Measurements from ENCODE around the gene OPTC. TPM values are rescaled to one million over a fixed set of nuclear protein-coding genes. Genes with fewer than 3 reads are reported as not detected.
"Not testable (repeated sequence)": the region's sequence is repeated elsewhere in the genome, so short reads cannot be mapped to it uniquely, and the experiment has no call there.

Gene OPTC
- polyA plus RNA-seq, 2 of the 4 experiments (the other 2 are of a cell fraction) = not detected

DNA sequence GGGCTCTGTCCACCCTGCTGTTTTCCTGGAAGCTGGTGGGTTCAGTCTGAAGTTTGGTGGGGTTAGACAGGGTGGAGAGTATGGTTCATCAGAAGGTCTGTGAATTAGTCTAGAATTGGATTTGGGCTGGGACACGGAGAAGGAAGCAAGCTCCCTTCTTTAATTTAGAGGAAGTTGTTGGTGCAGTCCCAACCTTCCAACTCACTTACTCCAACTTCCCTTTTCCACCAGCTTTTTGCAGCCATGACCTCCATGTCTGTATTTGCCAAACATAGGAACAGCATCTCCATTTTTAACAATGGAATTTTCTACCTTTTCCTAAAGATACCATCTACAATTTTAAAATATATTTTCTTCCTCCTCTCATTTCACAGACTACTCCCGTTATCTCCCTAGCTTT, 46.8 kb upstream of the OPTC start (continued):
- TF ChIP-seq, protein P1, sequence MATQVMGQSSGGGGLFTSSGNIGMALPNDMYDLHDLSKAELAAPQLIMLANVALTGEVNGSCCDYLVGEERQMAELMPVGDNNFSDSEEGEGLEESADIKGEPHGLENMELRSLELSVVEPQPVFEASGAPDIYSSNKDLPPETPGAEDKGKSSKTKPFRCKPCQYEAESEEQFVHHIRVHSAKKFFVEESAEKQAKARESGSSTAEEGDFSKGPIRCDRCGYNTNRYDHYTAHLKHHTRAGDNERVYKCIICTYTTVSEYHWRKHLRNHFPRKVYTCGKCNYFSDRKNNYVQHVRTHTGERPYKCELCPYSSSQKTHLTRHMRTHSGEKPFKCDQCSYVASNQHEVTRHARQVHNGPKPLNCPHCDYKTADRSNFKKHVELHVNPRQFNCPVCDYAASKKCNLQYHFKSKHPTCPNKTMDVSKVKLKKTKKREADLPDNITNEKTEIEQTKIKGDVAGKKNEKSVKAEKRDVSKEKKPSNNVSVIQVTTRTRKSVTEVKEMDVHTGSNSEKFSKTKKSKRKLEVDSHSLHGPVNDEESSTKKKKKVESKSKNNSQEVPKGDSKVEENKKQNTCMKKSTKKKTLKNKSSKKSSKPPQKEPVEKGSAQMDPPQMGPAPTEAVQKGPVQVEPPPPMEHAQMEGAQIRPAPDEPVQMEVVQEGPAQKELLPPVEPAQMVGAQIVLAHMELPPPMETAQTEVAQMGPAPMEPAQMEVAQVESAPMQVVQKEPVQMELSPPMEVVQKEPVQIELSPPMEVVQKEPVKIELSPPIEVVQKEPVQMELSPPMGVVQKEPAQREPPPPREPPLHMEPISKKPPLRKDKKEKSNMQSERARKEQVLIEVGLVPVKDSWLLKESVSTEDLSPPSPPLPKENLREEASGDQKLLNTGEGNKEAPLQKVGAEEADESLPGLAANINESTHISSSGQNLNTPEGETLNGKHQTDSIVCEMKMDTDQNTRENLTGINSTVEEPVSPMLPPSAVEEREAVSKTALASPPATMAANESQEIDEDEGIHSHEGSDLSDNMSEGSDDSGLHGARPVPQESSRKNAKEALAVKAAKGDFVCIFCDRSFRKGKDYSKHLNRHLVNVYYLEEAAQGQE (IDR thresholded peaks at IDR 0.05) = no peak
- TF ChIP-seq FOSL2 (IDR thresholded peaks at IDR 0.05) = no peak
- no peak for TF ChIP-seq FOSL2 (CRISPR knock-in tag; IDR thresholded peaks at IDR 0.05)
- no peak for TF ChIP-seq PHF8 (IDR thresholded peaks at IDR 0.05; ENCODE audit: borderline replicate concordance, low read depth)
- TF ChIP-seq, protein P2, sequence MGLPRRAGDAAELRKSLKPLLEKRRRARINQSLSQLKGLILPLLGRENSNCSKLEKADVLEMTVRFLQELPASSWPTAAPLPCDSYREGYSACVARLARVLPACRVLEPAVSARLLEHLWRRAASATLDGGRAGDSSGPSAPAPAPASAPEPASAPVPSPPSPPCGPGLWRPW (IDR thresholded peaks at IDR 0.05) = no peak

DNA sequence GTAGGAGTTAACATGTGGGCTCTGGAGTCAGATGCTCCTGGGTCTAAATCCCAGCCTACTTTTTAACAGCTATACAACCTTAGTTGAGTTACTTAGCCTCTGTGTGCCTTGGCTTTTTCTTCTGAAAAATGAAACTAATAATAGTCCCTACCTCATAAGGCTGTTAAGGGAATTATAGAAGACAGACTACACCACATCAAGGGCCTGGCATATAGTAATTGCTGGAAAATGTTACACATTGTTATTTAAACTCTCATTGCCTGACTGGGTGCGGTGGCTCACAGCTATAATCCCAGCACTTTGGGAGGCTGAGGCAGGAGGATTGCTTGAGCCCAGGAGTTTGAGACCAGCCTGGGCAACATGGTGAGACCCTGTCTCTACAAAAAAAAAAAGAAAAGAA, 46.4 kb upstream of the OPTC start:
- not testable (repeated sequence) for FAIRE-seq

DNA sequence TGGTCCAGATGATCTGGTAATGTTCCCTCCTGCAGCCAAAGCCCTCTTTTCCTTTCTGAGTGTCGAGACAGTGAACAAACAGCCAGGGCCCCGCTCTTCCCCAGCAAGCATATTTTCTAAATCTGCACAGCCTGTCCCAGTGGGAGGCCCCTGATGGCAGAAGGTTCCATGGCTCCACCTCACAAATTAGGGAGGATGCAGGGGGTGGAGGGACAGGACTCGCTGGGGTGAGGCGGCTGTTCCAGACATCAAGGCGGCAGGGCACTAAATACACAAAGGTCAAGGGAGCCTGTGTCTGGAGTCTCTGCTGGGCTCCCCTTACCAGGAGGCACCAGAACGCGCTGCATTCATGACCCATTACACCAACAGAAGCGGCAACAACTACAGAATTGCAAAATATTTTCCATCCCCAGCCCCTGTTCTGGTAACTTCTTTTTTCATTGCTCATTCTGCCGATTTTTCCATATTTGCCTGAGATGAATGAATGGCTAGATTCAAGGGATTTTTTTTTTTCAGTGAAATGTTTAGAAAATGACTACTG, 45.4 kb upstream of the OPTC start:
- peaks cover 12% of the 10 kb centered on the region; the same call in 2 of the 3 replicates for H3K9me3 ChIP-seq
- ChIA-PET POLR2A (no interaction called here), CTCF (no interaction called here)
- no peak overlapping the region for H3K27ac ChIP-seq
- 37% methylated on average over 9 of the region's 9 CpGs for WGBS (ENCODE audit: missing lambda C conversion rate)
- FAIRE-seq = no peak
- no peak for DNase-seq (ENCODE audit: low read depth in 1 of 2, low spot score in 1 of 2)
- ATAC-seq = no peak
- no peak overlapping the region for H3K4me3 ChIP-seq
- no peak overlapping the region for H3K4me2 ChIP-seq
- no peak for TF ChIP-seq NPAS2 (CRISPR knock-in tag; IDR thresholded peaks at IDR 0.05; ENCODE audit: borderline replicate concordance)
- TF ChIP-seq, protein P3, sequence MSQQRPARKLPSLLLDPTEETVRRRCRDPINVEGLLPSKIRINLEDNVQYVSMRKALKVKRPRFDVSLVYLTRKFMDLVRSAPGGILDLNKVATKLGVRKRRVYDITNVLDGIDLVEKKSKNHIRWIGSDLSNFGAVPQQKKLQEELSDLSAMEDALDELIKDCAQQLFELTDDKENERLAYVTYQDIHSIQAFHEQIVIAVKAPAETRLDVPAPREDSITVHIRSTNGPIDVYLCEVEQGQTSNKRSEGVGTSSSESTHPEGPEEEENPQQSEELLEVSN (IDR thresholded peaks at IDR 0.05; ENCODE audit: borderline replicate concordance, low read depth) = no peak
- TF ChIP-seq FOSB (CRISPR knock-in tag; IDR thresholded peaks at IDR 0.05) = no peak
- TF ChIP-seq JUN (IDR thresholded peaks at IDR 0.05) = no peak
- TF ChIP-seq RARB (CRISPR knock-in tag; IDR thresholded peaks at IDR 0.05) = no peak
- no peak for TF ChIP-seq POLR2A (IDR thresholded peaks at IDR 0.05; ENCODE audit: low read length)
- no peak for TF ChIP-seq HDAC2 (IDR thresholded peaks at IDR 0.05)
- TF ChIP-seq NR3C1 (IDR thresholded peaks at IDR 0.05) = no peak
- no peak for TF ChIP-seq FOSL2 (IDR thresholded peaks at IDR 0.05)
- no peak for TF ChIP-seq FOSL2 (CRISPR knock-in tag; IDR thresholded peaks at IDR 0.05)
- no peak for TF ChIP-seq SREBF2 (IDR thresholded peaks at IDR 0.05)
- TF ChIP-seq SMC3 (IDR thresholded peaks at IDR 0.05) = no peak
- TF ChIP-seq, protein P4, sequence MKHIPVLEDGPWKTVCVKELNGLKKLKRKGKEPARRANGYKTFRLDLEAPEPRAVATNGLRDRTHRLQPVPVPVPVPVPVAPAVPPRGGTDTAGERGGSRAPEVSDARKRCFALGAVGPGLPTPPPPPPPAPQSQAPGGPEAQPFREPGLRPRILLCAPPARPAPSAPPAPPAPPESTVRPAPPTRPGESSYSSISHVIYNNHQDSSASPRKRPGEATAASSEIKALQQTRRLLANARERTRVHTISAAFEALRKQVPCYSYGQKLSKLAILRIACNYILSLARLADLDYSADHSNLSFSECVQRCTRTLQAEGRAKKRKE (CRISPR knock-in tag; IDR thresholded peaks at IDR 0.05; ENCODE audit: low read depth) = no peak
- no peak for TF ChIP-seq RNF2 (IDR thresholded peaks at IDR 0.05; ENCODE audit: borderline replicate concordance, low read depth)
- no peak for TF ChIP-seq KDM5A (IDR thresholded peaks at IDR 0.05)
- no peak for TF ChIP-seq ZC3H11A (IDR thresholded peaks at IDR 0.05)
- TF ChIP-seq RFX5 (IDR thresholded peaks at IDR 0.05) = no peak
- no peak for TF ChIP-seq EHF (CRISPR knock-in tag; IDR thresholded peaks at IDR 0.05)
- no peak for TF ChIP-seq JUNB (IDR thresholded peaks at IDR 0.05)
- TF ChIP-seq, protein P5, sequence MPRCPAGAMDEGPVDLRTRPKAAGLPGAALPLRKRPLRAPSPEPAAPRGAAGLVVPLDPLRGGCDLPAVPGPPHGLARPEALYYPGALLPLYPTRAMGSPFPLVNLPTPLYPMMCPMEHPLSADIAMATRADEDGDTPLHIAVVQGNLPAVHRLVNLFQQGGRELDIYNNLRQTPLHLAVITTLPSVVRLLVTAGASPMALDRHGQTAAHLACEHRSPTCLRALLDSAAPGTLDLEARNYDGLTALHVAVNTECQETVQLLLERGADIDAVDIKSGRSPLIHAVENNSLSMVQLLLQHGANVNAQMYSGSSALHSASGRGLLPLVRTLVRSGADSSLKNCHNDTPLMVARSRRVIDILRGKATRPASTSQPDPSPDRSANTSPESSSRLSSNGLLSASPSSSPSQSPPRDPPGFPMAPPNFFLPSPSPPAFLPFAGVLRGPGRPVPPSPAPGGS (IDR thresholded peaks at IDR 0.05) = no peak
- no peaks in the 10 kb centered on the region for H3K4me1 ChIP-seq

More for the DNA sequence above, 46.4 kb upstream of the OPTC start:
- H3K27ac ChIP-seq; H3K4me2 ChIP-seq; H3K4me3 ChIP-seq; H3K4me1 ChIP-seq; ATAC-seq; DNase-seq (ENCODE audit: low read depth in 1 of 2, low spot score in 1 of 2); POLR2A ChIA-PET: not testable (repeated sequence)
- CTCF ChIA-PET = interaction anchor here (1.0 to 9.7 kb wide), 3 partner anchors 47 to 180 kb away, joined by 3 to 137 read pairs (median 6); partner anchors contain the start of gene OPTC
- WGBS (ENCODE audit: missing lambda C conversion rate) = 91% methylated on average over 1 of the region's 1 CpG
- peaks cover 12% of the 10 kb centered on the region; the same call in 2 of the 3 replicates for H3K9me3 ChIP-seq

Measured in A549 (cell line).